Endothelial cell of umbilical vein (primary cell): ENCODE data around the gene LRRN4CL. TPM values are rescaled to one million over a fixed set of nuclear protein-coding genes. Genes with fewer than 3 reads are reported as not detected.

ENCODE experiments used
- BruUV-seq: library from RNA; stranded (reverse); fragments of 400-500 nt; replicated peaks from 2 replicates; lab custom pipeline; 2021; lab: Mats Ljungman, UMichigan
- CTCF ChIA-PET: fragments of 300-600, 350-600 bp; sonication (Branson Sonifier 250); formaldehyde crosslinking; loops from one replicate; lab custom pipeline; 2021; ENCODE audit warnings: antibody characterized with exemption, inconsistent platforms; lab: Charles Lee
- POLR2A ChIA-PET: fragments of 300-600, 350-600 bp; sonication (Branson Sonifier 250); formaldehyde crosslinking; loops from one replicate; lab custom pipeline; 2021; ENCODE audit warnings: antibody characterized with exemption, inconsistent platforms; lab: Charles Lee
- DNase-seq: peaks from one replicate; pipeline ENCODE4 v3.0.0-alpha.2; 2011; ENCODE audit warnings: low read depth, low spot score
- FAIRE-seq: peaks from 2 replicates; lab custom pipeline; 2011; peaks lifted over from hg19 to GRCh38; lab: Jason Lieb, UNC
- H2AFZ ChIP-seq: 2 replicates; pipeline ENCODE4 v1.6.0; 2012; ENCODE audit warnings: low read depth, low read length, control low read depth, inconsistent platforms
- H3K27ac ChIP-seq: 2 replicates; pipeline ENCODE4 v1.5.1; 2011; ENCODE audit warnings: low read depth, mild to moderate bottlenecking, control low read depth, low read length, moderate library complexity; ENCODE audit not compliant: insufficient read depth
- H3K27me3 ChIP-seq, 2 experiments: 2 replicates each; pipeline versions ENCODE4 v1.6.0 to v1.6.1; 2011; ENCODE audit warnings: low read length in 2 of 2, mixed read lengths in 1 of 2; ENCODE audit not compliant: control insufficient read depth in 2 of 2, insufficient read depth in 2 of 2
- H3K36me3 ChIP-seq, 2 experiments: 2 replicates in 1 of 2; 3 replicates in 1 of 2; pipeline ENCODE4 v1.5.1; 2011; ENCODE audit warnings: low read length in 2 of 2, mild to moderate bottlenecking in 1 of 2, moderate library complexity in 1 of 2; ENCODE audit not compliant: control insufficient read depth in 2 of 2, insufficient read depth in 2 of 2; ENCODE audit errors: extremely low read depth in 1 of 2
- H3K4me1 ChIP-seq: 3 replicates; pipeline ENCODE4 v1.5.1; 2011; ENCODE audit warnings: mild to moderate bottlenecking, low read length; ENCODE audit not compliant: control insufficient read depth, insufficient read depth; ENCODE audit errors: extremely low read depth
- H3K4me2 ChIP-seq: 2 replicates; pipeline ENCODE4 v1.6.1; 2011; ENCODE audit warnings: low read length, control low read depth, mixed read lengths; ENCODE audit not compliant: insufficient read depth
- H3K4me3 ChIP-seq, 3 experiments: fragments of 200-600 bp in 1 of 3; sonication (generic), shearing (Covaris generic) in 1 of 3; replicated peaks in 1 of 3; 2 replicates each; pipeline ENCODE4 v1.5.1; 2011 to 2016; ENCODE audit warnings: control low read depth in 3 of 3, low read length in 3 of 3, mild to moderate bottlenecking in 2 of 3, inconsistent platforms in 1 of 3, low read depth in 1 of 3, moderate library complexity in 1 of 3; ENCODE audit not compliant: insufficient read depth in 1 of 3
- H3K79me2 ChIP-seq: 2 replicates; pipeline ENCODE4 v1.6.0; 2012; ENCODE audit warnings: low read length, inconsistent platforms; ENCODE audit not compliant: control insufficient read depth, insufficient read depth
- H3K9ac ChIP-seq: replicated peaks from 2 replicates; pipeline ENCODE3; 2011; ENCODE audit warnings: low read length, control low read depth; ENCODE audit not compliant: insufficient read depth; ENCODE audit errors: extremely low read depth
- H3K9me1 ChIP-seq: replicated peaks from 3 replicates; pipeline ENCODE4 v1.6.0; 2011; ENCODE audit warnings: mild to moderate bottlenecking, low read length; ENCODE audit not compliant: control insufficient read depth, insufficient read depth; ENCODE audit errors: extremely low read depth
- H3K9me3 ChIP-seq: replicated peaks from 2 replicates; pipeline ENCODE4 v1.5.1; 2012; ENCODE audit warnings: low read length, inconsistent platforms; ENCODE audit not compliant: control insufficient read depth, insufficient read depth
- H4K20me1 ChIP-seq: replicated peaks from 2 replicates; pipeline ENCODE3; 2011; ENCODE audit warnings: mild to moderate bottlenecking, low read length; ENCODE audit not compliant: control insufficient read depth, insufficient read depth; ENCODE audit errors: extremely low read depth
- CTCF ChIP-seq, 2 donors: IDR thresholded peaks; 1 replicate in 1 of 2; 2 replicates in 1 of 2; pipeline ENCODE4 v1.5.1; 2011; ENCODE audit warnings: low read length in 2 of 2, mild to moderate bottlenecking in 2 of 2, moderate library complexity in 2 of 2, control low read depth in 1 of 2, inconsistent platforms in 1 of 2, low read depth in 1 of 2; ENCODE audit not compliant: insufficient read depth in 1 of 2; ENCODE audit errors: extremely low read depth in 1 of 2
- EZH2 ChIP-seq: IDR thresholded peaks from 2 replicates; pipeline ENCODE4 v1.6.1; 2012; ENCODE audit warnings: borderline replicate concordance, low read depth, mild to moderate bottlenecking, moderate library complexity, low read length, inconsistent platforms; ENCODE audit not compliant: severe bottlenecking
- FOS ChIP-seq: IDR thresholded peaks from 2 replicates; pipeline ENCODE4 v1.6.1; 2011; ENCODE audit warnings: mild to moderate bottlenecking, low read length, moderate library complexity, borderline replicate concordance; ENCODE audit not compliant: insufficient read depth
- GATA2 ChIP-seq: IDR thresholded peaks from 2 replicates; pipeline ENCODE4 v1.7.0; 2011; ENCODE audit warnings: low read depth, mild to moderate bottlenecking, moderate library complexity, mixed read lengths, low read length; ENCODE audit not compliant: insufficient read length, insufficient read depth
- JUN ChIP-seq: IDR thresholded peaks from 2 replicates; pipeline ENCODE4 v1.6.1; 2011; ENCODE audit warnings: borderline replicate concordance, low read depth; ENCODE audit not compliant: insufficient read length, insufficient read depth
- MAX ChIP-seq: IDR thresholded peaks from 2 replicates; pipeline ENCODE4 v1.6.1; 2011; ENCODE audit not compliant: insufficient read depth, insufficient read length
- MYC ChIP-seq: IDR thresholded peaks from one replicate; pipeline ENCODE4 v1.6.1; 2011; ENCODE audit warnings: mild to moderate bottlenecking, low read depth, low read length
- POLR2A ChIP-seq: IDR thresholded peaks from 2 replicates; pipeline ENCODE4 v1.6.1; 2012; ENCODE audit warnings: low read depth, mild to moderate bottlenecking, control low read depth, low read length
- POLR2AphosphoS5 ChIP-seq: IDR thresholded peaks from 2 replicates; pipeline ENCODE4 v1.6.1; 2012; ENCODE audit warnings: low read depth, mild to moderate bottlenecking, control low read depth, low read length, moderate library complexity; ENCODE audit not compliant: insufficient read depth
- dilution Hi-C: fragments of 300-500 bp; cut with MboI; formaldehyde crosslinking; loops from one replicate; pipeline ENCODE4 v1.15.0; 2019; ENCODE audit warnings: low sequenced_read_pairs; ENCODE audit not compliant: extremely low pct_ligation_motif_present
- intact Hi-C: fragments of 100-400 bp; cut with micrococcal nuclease; formaldehyde crosslinking; loops from one replicate; pipeline ENCODE4 v1.10.0; 2022
- polyA plus RNA-seq, 4 experiments: library from polyadenylated mRNA; depleted of rRNA in 3 of 4; stranded (reverse) in 3 of 4; unstranded in 1 of 4; fragments of >200 nt; gene quantifications; 2 replicates each; pipeline versions ENCODE4 v1.2.1 to v1.2.3, GENCODE V29; 2011 to 2012; ENCODE audit warnings: missing spikeins in 1 of 4
- total RNA-seq: library from RNA; stranded (reverse); gene quantifications from 2 replicates; pipeline ENCODE4 v1.2.3, GENCODE V29; 2021

LRRN4CL gene
- total and polyA plus RNA-seq, 2 donors (not counting 3 experiments of a cell fraction or from before 2014, with no cell fraction given) = 0.20 TPM; not detected in 1

- peaks cover 31 to 35% of the 10 kb centered on the region in 2 experiments for H3K36me3 ChIP-seq
Measured at GRCh38 chr11:62712861-62713260, 23.5 kb upstream of the LRRN4CL start.

More at GRCh38 chr11:62712861-62713260, 23.5 kb upstream of the LRRN4CL start:
- TF ChIP-seq MAX (no peak), EZH2 (no peak), FOS (no peak), CTCF (IDR thresholded peaks at IDR 0.05; ENCODE audit: extremely low read depth in 1 of 2, insufficient read depth in 1 of 2, low read depth in 1 of 2, low read length in 2 of 2) (no peak), POLR2AphosphoS5 (no peak), MYC (no peak), POLR2A (no peak), JUN (no peak), GATA2 (no peak)
- H3K4me3 ChIP-seq = no peak overlapping the region
- peak; percentile 46 for FAIRE-seq
- H3K4me1 ChIP-seq = peaks cover 12% of the 10 kb centered on the region
- H4K20me1 ChIP-seq = no peaks in the 10 kb centered on the region
- H3K27ac ChIP-seq = no peak overlapping the region
- ChIA-PET POLR2A (interaction anchor here (1.0 kb wide), 1 partner anchor 14 kb away, joined by 4 read pairs; the partner anchor contains the start of gene HNRNPUL2), CTCF (interaction anchor here (0.7 to 1.2 kb wide), 2 partner anchors 11 to 288 kb away, joined by 3 read pairs; no protein-coding TSS in a partner anchor)
- no peaks in the 10 kb centered on the region for H3K9me1 ChIP-seq
- no peak overlapping the region for H3K4me2 ChIP-seq
- dilution Hi-C loops = no loop called here
- peaks cover 16% of the 10 kb centered on the region for H3K79me2 ChIP-seq
- no peak overlapping the region for H3K9ac ChIP-seq
- no peak for DNase-seq
- H3K27me3 ChIP-seq = no peaks in the 10 kb centered on the region
- BruUV-seq = TSS peak; percentile 21
- intact Hi-C loops = no loop called here
- no peaks in the 10 kb centered on the region for H3K9me3 ChIP-seq
- no peak overlapping the region for H2AFZ ChIP-seq
